SK-N-MC (cell line): ENCODE results near the gene IL10RB.

Source experiments
- EZH2 ChIP-seq: fragments of 200-600 bp; sonication (generic); IDR thresholded peaks from one replicate; pipeline ENCODE4 v1.6.1; 2017; ENCODE audit warnings: antibody characterized with exemption
- FOXP2 ChIP-seq: optimal IDR thresholded peaks from 2 replicates; pipeline ENCODE3; 2011; ENCODE audit warnings: mild to moderate bottlenecking, moderate library complexity; ENCODE audit not compliant: insufficient read depth; ENCODE audit errors: extremely low read length, control extremely low read depth
- POLR2AphosphoS5 ChIP-seq: IDR thresholded peaks from 2 replicates; pipeline ENCODE4 v1.6.1; 2012; ENCODE audit warnings: mild to moderate bottlenecking, low read depth, low read length, borderline replicate concordance

GRCh38 chr21:33257094-33257803, 8.9 kb upstream of the IL10RB start:
- TF ChIP-seq EZH2 = no peak
- no peak for TF ChIP-seq POLR2AphosphoS5
- no peak for TF ChIP-seq FOXP2
